ENCODE data around the gene IGFBP7.

The IGFBP7 gene

DNA sequence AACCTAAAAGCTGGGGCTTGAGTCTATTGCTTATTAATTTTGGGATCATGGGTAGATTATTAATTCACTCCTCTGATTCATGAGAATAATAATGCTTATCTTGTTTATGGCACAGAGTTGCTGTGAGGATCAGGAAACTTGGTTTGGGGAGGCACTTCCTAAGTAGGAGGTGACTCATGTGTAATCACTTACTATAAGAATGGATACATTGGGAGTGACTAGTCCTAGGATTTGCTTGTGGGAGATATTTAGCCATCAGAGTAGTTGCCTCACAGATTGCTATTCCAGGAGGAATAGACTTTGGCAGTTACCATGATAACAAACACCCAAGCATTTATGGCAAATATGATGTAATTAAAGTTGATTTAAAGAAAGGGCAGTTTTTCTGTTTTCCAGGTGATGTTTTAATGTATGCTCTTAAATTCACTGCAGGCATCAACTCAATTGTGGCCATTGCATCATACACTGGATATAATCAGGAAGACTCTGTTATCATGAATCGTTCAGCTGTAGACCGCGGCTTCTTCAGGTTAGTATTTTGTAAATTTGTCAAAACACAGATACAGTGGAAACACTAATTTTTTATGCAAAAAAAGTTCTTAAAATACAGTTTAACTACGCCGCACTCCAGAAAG lies 89.6 kb downstream of the IGFBP7 start:
- Histone ChIP-seq H3K27ac (ENCODE audit: insufficient read depth, low read depth, low read length, poor library complexity, severe bottlenecking) (no peak overlapping the region), H3K4me1 (ENCODE audit: control insufficient read depth, insufficient read depth, low read length) (no peaks in the 10 kb centered on the region), H3K9me3 (ENCODE audit: control insufficient read depth, low read length) (no peaks in the 10 kb centered on the region), H3K4me3 (ENCODE audit: insufficient read depth, low read depth, low read length) (no peak overlapping the region), H3K36me3 (ENCODE audit: control insufficient read depth, insufficient read depth, low read length) (peaks cover 42% of the 10 kb centered on the region), H3K27me3 (ENCODE audit: control insufficient read depth, insufficient read depth, low read length, poor library complexity, severe bottlenecking) (no peaks in the 10 kb centered on the region)
- 87 to 93% methylated on average over 5 of the region's 5 CpGs for WGBS, 2 experiments

DNA sequence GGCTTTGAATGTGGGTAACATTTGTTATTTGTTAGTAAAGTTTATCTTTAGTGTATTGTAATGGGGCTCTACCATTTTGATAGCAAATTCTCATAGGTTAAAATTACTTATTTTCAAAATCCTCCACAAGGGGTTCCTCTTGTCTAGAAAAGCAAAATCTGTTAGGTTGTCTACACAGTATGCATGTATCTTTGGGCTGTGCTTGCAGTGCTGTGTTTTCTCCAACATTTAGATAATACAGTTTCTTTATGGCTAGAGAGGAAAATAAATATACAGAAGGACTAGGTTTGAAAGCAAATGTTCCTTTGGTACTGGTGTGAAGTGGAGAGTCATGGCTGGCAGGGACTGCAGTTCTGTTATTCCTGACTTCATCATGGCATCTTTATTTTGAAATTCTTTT lies 91.2 kb downstream of the IGFBP7 start:
- Histone ChIP-seq H3K9me3 (ENCODE audit: control insufficient read depth, low read length) (no peaks in the 10 kb centered on the region), H3K4me1 (ENCODE audit: control insufficient read depth, insufficient read depth, low read length) (no peaks in the 10 kb centered on the region), H3K4me3 (ENCODE audit: insufficient read depth, low read depth, low read length) (no peak overlapping the region), H3K36me3 (ENCODE audit: control insufficient read depth, insufficient read depth, low read length) (peaks cover 29% of the 10 kb centered on the region), H3K27me3 (ENCODE audit: control insufficient read depth, insufficient read depth, low read length, poor library complexity, severe bottlenecking) (no peaks in the 10 kb centered on the region), H3K27ac (ENCODE audit: insufficient read depth, low read depth, low read length, poor library complexity, severe bottlenecking) (no peak overlapping the region)

DNA sequence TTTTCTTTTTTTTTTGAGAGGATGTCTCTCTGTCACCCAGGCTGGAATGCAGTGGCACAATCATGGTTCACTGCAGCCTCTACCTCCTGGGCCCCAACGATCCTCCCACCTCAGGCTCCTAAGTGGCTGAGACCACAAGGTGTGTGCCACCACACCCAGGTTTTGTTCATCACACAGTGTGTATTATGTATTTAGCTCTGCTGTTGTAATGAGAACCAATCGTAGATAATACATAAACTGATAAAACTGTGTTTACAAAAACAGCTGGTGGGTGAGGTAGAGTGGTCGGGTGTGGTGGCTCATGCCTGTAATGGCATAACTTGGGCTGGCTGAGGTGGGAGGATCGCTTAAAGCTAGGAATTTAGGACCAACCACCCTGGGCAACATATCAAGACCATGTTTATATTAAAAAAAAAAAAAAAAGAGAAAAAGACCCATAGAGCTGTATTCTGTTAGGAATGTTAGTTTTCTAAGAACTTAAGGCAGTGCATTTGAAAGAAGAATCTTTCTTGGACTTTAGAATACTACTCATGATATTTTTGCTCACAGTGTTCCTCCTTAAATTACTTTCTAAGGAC lies 96.6 kb downstream of the IGFBP7 start:
- peaks cover 33% of the 10 kb centered on the region for H3K36me3 ChIP-seq (ENCODE audit: control insufficient read depth, insufficient read depth, low read length)
- H3K9me3 ChIP-seq (ENCODE audit: control insufficient read depth, low read length) = no peaks in the 10 kb centered on the region
- no peak overlapping the region for H3K27ac ChIP-seq (ENCODE audit: insufficient read depth, low read depth, low read length, poor library complexity, severe bottlenecking)
- H3K4me1 ChIP-seq (ENCODE audit: control insufficient read depth, insufficient read depth, low read length) = no peaks in the 10 kb centered on the region
- no peak overlapping the region for H3K4me3 ChIP-seq (ENCODE audit: insufficient read depth, low read depth, low read length)
- H3K27me3 ChIP-seq (ENCODE audit: control insufficient read depth, insufficient read depth, low read length, poor library complexity, severe bottlenecking) = no peaks in the 10 kb centered on the region
- 95 to 97% methylated on average over 3 of the region's 4 CpGs for WGBS, 2 experiments

DNA sequence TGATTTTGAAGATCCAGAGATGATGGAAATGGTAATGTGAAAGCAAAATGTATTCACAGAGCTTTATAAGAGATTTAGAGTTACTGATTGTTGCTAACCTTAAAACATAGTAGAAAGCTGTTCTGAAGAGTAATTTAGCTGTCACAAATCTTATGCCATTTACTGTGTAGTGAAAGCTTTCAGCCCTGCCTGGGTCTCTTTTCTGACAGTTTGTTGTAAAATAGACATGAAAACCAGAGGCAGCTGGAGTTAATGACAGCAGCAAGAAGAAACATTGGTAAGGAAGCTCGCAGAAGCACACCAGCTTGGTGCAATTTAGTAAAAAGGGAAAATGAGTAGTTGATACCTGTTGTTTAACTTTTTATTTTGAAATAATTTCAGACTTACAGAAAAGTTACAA lies 110.4 kb downstream of the IGFBP7 start:
- Histone ChIP-seq H3K4me1 (ENCODE audit: control insufficient read depth, insufficient read depth, low read length) (no peaks in the 10 kb centered on the region), H3K36me3 (ENCODE audit: control insufficient read depth, insufficient read depth, low read length) (peaks cover 40% of the 10 kb centered on the region), H3K27me3 (ENCODE audit: control insufficient read depth, insufficient read depth, low read length, poor library complexity, severe bottlenecking) (no peaks in the 10 kb centered on the region), H3K4me3 (ENCODE audit: insufficient read depth, low read depth, low read length) (no peak overlapping the region), H3K27ac (ENCODE audit: insufficient read depth, low read depth, low read length, poor library complexity, severe bottlenecking) (no peak overlapping the region), H3K9me3 (ENCODE audit: control insufficient read depth, low read length) (no peaks in the 10 kb centered on the region)
- 88 to 100% methylated on average over 1 of the region's 1 CpG for WGBS, 2 experiments

- H3K27ac ChIP-seq (ENCODE audit: insufficient read depth, low read depth, low read length, poor library complexity, severe bottlenecking) = no peak overlapping the region
- no peaks in the 10 kb centered on the region for H3K4me1 ChIP-seq (ENCODE audit: control insufficient read depth, insufficient read depth, low read length)
- H3K9me3 ChIP-seq (ENCODE audit: control insufficient read depth, low read length) = no peaks in the 10 kb centered on the region
- H3K4me3 ChIP-seq (ENCODE audit: insufficient read depth, low read depth, low read length) = no peak overlapping the region
- H3K36me3 ChIP-seq (ENCODE audit: control insufficient read depth, insufficient read depth, low read length) = peaks cover 40% of the 10 kb centered on the region
- H3K27me3 ChIP-seq (ENCODE audit: control insufficient read depth, insufficient read depth, low read length, poor library complexity, severe bottlenecking) = no peaks in the 10 kb centered on the region
- 96 to 97% methylated on average over 7 of the region's 7 CpGs for WGBS, 2 experiments
Measured at GRCh38 chr4:56995525-56995924, 114.7 kb downstream of the IGFBP7 start.

DNA sequence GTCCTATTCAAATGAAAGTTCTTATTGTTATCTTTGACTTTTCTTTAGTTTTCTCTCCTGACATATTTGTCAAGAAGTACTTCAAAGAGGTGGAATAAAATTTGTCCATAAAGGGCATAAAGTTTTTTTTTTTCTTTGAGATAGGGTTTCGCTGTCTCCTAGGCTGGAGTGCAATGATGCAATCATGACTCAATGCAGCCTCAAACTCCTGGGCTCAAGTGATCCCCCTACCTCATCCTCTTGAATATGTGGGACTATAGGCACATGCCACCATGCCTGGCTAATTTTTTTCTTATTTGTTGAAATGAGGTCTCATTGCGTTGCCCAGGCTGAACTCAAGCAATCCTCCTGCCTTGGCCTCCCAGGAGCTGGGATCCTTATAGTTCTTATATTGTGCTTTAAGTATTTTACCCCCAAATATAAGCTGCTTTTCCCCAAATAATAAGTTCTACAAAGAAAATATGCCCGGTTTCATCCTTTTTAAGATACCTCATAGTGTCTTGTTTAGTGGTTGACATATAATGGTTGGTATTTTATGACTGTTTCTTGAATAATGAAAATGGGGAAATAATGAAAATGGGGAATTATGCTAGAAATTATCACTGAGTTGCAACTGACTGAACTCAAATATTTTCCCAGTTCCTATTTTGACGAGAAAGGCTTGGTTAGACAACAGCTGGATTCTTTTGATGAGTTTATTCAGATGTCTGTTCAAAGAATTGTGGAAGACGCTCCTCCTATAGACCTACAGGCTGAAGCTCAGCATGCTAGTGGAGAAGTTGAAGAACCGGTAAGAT lies 119.9 kb downstream of the IGFBP7 start:
- H3K4me1 ChIP-seq (ENCODE audit: control insufficient read depth, insufficient read depth, low read length) = no peaks in the 10 kb centered on the region
- no peak overlapping the region for H3K27ac ChIP-seq (ENCODE audit: insufficient read depth, low read depth, low read length, poor library complexity, severe bottlenecking)
- H3K4me3 ChIP-seq (ENCODE audit: insufficient read depth, low read depth, low read length) = no peak overlapping the region
- no peaks in the 10 kb centered on the region for H3K27me3 ChIP-seq (ENCODE audit: control insufficient read depth, insufficient read depth, low read length, poor library complexity, severe bottlenecking)
- peaks cover 33% of the 10 kb centered on the region for H3K36me3 ChIP-seq (ENCODE audit: control insufficient read depth, insufficient read depth, low read length)
- no peaks in the 10 kb centered on the region for H3K9me3 ChIP-seq (ENCODE audit: control insufficient read depth, low read length)
- WGBS, 2 experiments = 95 to 97% methylated on average over 5 to 6 of the region's 6 CpGs

GRCh38 chr4:56986952-56987351 lies 123.2 kb downstream of the IGFBP7 start:
- peaks cover 29% of the 10 kb centered on the region for H3K36me3 ChIP-seq (ENCODE audit: control insufficient read depth, insufficient read depth, low read length)
- no peaks in the 10 kb centered on the region for H3K27me3 ChIP-seq (ENCODE audit: control insufficient read depth, insufficient read depth, low read length, poor library complexity, severe bottlenecking)
- H3K4me3 ChIP-seq (ENCODE audit: insufficient read depth, low read depth, low read length) = no peak overlapping the region
- H3K9me3 ChIP-seq (ENCODE audit: control insufficient read depth, low read length) = no peaks in the 10 kb centered on the region
- H3K27ac ChIP-seq (ENCODE audit: insufficient read depth, low read depth, low read length, poor library complexity, severe bottlenecking) = no peak overlapping the region
- WGBS, 2 experiments = 97 to 100% methylated on average over 2 of the region's 3 CpGs
- no peaks in the 10 kb centered on the region for H3K4me1 ChIP-seq (ENCODE audit: control insufficient read depth, insufficient read depth, low read length)

DNA sequence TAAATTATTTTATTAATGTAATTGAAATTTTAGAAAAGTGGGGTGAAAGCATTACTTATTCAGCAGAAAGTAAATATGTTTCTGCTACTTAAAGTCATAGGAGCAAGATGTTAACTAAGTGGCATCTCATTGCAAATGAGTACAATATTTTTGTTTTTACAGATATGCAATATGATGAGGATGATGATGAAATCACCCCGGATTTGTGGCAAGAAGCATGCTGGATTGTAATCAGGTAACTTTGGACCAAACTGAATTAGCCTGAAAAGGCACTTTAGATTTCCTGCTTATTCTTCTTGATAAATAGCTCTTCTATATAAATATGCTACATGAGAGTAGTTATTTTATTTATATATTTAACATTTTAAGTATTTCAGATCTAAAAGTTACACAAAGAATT lies 124.0 kb downstream of the IGFBP7 start:
- H3K27ac ChIP-seq (ENCODE audit: insufficient read depth, low read depth, low read length, poor library complexity, severe bottlenecking) = no peak overlapping the region
- no peaks in the 10 kb centered on the region for H3K9me3 ChIP-seq (ENCODE audit: control insufficient read depth, low read length)
- WGBS, 2 experiments = 90 to 100% methylated on average over 1 of the region's 1 CpG
- H3K4me1 ChIP-seq (ENCODE audit: control insufficient read depth, insufficient read depth, low read length) = no peaks in the 10 kb centered on the region
- no peak overlapping the region for H3K4me3 ChIP-seq (ENCODE audit: insufficient read depth, low read depth, low read length)
- H3K36me3 ChIP-seq (ENCODE audit: control insufficient read depth, insufficient read depth, low read length) = peaks cover 24% of the 10 kb centered on the region
- H3K27me3 ChIP-seq (ENCODE audit: control insufficient read depth, insufficient read depth, low read length, poor library complexity, severe bottlenecking) = no peaks in the 10 kb centered on the region

DNA sequence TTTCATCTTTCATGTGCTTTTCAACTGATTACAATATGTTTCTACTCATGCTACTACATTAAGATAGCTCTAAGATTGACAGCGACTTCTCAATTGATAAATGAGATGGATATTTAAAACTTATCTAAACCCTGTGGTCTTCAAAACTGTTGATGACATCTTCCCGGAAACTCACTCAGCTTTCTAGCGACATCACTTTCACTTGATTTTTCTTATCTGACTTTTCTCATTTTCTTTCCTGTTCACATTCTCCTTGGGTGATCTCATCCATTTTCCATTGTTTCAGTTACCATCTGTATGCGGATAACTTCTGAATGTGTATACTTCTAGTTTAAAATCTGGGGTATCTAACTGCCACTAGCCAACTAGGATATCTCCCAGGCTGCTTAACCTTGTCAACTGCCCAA lies 128.4 kb downstream of the IGFBP7 start:
- Histone ChIP-seq H3K27me3 (ENCODE audit: control insufficient read depth, insufficient read depth, low read length, poor library complexity, severe bottlenecking) (no peaks in the 10 kb centered on the region), H3K27ac (ENCODE audit: insufficient read depth, low read depth, low read length, poor library complexity, severe bottlenecking) (no peak overlapping the region), H3K36me3 (ENCODE audit: control insufficient read depth, insufficient read depth, low read length) (peaks cover 4% of the 10 kb centered on the region), H3K9me3 (ENCODE audit: control insufficient read depth, low read length) (no peaks in the 10 kb centered on the region), H3K4me3 (ENCODE audit: insufficient read depth, low read depth, low read length) (no peak overlapping the region), H3K4me1 (ENCODE audit: control insufficient read depth, insufficient read depth, low read length) (no peaks in the 10 kb centered on the region)
- 94 to 97% methylated on average over 4 of the region's 4 CpGs for WGBS, 2 experiments
